GM06990 (cell line): ENCODE measurements around the gene BICDL2.
A peak's percentile ranks its signal among the peaks of the same experiment; 100 is the strongest.

ENCODE experiments used
- DNase-seq: peaks from one replicate; pipeline ENCODE4 v3.0.0-alpha.2; 2011; ENCODE audit not compliant: insufficient read length; ENCODE audit errors: extremely low read depth
- H3K27me3 ChIP-seq: replicated peaks from 2 replicates; pipeline ENCODE4 v1.6.0; 2011; ENCODE audit warnings: low read length; ENCODE audit not compliant: control insufficient read depth, insufficient read depth
- H3K36me3 ChIP-seq: 2 replicates; pipeline ENCODE4 v1.5.1; 2011; ENCODE audit warnings: low read length; ENCODE audit not compliant: control insufficient read depth, insufficient read depth
- H3K4me3 ChIP-seq: replicated peaks from 2 replicates; pipeline ENCODE4 v1.5.1; 2011; ENCODE audit warnings: low read depth, mild to moderate bottlenecking, control low read depth, low read length
- TF ChIP-seq, protein P1 (sequence below): IDR thresholded peaks from 2 replicates; pipeline ENCODE4 v1.5.1; 2011; ENCODE audit warnings: low read length, control low read depth, mild to moderate bottlenecking, inconsistent platforms; ENCODE audit not compliant: insufficient read depth, poor library complexity, severe bottlenecking

BICDL2 gene

DNA sequence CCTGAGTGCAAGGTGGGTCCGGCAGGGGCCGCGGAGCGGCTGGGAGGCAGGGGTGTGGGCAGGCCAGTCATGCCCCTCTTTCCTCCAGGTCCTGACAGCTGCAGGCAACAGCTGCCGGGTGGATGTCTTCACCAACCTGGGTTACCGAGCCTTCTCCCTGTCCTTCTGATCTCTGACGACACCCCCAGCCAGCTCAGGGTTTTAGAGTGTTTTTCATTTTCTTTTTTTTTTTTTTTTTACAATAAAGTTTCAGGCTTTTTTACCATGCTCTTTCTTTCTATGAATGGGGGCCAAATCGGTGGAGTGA, 9.3 kb downstream of the BICDL2 start:
- Histone ChIP-seq H3K4me3 (no peak overlapping the region), H3K27me3 (peaks cover 5% of the 10 kb centered on the region), H3K36me3 (peaks cover 15% of the 10 kb centered on the region)
- DNase-seq, result no peak
- TF ChIP-seq, protein P1, sequence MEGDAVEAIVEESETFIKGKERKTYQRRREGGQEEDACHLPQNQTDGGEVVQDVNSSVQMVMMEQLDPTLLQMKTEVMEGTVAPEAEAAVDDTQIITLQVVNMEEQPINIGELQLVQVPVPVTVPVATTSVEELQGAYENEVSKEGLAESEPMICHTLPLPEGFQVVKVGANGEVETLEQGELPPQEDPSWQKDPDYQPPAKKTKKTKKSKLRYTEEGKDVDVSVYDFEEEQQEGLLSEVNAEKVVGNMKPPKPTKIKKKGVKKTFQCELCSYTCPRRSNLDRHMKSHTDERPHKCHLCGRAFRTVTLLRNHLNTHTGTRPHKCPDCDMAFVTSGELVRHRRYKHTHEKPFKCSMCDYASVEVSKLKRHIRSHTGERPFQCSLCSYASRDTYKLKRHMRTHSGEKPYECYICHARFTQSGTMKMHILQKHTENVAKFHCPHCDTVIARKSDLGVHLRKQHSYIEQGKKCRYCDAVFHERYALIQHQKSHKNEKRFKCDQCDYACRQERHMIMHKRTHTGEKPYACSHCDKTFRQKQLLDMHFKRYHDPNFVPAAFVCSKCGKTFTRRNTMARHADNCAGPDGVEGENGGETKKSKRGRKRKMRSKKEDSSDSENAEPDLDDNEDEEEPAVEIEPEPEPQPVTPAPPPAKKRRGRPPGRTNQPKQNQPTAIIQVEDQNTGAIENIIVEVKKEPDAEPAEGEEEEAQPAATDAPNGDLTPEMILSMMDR, result no peak

DNA sequence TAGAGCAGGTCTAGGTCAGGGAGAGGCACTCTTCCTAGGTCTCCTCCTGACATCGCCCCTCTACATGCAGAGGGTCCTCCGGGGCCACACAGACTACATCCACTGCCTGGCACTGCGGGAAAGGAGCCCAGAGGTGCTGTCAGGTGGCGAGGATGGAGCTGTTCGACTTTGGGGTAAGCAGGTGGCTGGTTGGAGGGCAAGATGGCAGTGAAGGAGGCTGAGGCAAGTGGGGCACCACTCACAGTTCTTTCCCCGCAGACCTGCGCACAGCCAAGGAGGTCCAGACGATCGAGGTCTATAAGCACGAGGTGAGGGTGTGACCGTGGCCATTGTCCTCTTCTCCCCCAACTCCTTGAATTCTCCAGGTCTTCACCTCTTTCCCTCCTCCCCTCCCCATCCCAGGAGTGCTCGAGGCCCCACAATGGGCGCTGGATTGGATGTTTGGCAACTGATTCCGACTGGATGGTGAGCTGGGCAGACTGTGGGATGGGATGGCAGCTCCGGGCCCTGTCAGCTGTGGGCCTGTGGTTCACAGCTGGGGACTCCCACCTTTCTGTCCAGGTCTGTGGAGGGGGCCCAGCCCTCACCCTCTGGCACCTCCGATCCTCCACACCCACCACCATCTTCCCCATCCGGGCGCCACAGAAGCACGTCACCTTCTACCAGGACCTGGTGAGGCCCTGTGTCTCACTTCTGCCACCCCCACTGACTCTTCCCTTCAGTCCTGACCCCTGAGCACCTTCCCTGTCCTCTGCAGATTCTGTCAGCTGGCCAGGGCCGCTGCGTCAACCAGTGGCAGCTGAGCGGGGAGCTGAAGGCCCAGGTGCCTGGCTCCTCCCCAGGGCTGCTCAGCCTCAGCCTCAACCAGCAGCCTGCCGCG, 9.9 kb downstream of the BICDL2 start:
- TF ChIP-seq, protein P1, result no peak
- DNase-seq, result no peak
- Histone ChIP-seq H3K27me3 (peaks cover 5% of the 10 kb centered on the region), H3K4me3 (no peak overlapping the region), H3K36me3 (peaks cover 15% of the 10 kb centered on the region)

DNA sequence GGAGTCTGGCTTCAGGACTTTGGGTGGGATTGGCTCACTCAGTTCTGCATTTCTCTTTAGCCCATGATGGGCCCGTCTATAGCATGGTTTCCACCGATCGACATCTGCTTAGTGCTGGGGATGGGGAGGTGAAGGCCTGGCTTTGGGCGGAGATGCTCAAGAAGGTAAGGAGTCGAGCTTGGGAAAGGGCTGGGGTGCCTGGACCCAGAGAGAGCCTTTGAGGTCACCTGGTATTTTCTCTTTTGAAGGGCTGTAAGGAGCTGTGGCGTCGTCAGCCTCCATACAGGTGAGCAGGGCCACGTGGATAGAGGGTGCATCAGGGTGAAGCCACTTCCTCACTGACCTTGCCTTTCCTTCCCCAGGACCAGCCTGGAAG, 10.8 kb downstream of the BICDL2 start:
- DNase-seq, result no peak
- TF ChIP-seq, protein P1, result no peak
- Histone ChIP-seq H3K36me3 (peaks cover 15% of the 10 kb centered on the region), H3K27me3 (peaks cover 5% of the 10 kb centered on the region), H3K4me3 (no peak overlapping the region)

DNA sequence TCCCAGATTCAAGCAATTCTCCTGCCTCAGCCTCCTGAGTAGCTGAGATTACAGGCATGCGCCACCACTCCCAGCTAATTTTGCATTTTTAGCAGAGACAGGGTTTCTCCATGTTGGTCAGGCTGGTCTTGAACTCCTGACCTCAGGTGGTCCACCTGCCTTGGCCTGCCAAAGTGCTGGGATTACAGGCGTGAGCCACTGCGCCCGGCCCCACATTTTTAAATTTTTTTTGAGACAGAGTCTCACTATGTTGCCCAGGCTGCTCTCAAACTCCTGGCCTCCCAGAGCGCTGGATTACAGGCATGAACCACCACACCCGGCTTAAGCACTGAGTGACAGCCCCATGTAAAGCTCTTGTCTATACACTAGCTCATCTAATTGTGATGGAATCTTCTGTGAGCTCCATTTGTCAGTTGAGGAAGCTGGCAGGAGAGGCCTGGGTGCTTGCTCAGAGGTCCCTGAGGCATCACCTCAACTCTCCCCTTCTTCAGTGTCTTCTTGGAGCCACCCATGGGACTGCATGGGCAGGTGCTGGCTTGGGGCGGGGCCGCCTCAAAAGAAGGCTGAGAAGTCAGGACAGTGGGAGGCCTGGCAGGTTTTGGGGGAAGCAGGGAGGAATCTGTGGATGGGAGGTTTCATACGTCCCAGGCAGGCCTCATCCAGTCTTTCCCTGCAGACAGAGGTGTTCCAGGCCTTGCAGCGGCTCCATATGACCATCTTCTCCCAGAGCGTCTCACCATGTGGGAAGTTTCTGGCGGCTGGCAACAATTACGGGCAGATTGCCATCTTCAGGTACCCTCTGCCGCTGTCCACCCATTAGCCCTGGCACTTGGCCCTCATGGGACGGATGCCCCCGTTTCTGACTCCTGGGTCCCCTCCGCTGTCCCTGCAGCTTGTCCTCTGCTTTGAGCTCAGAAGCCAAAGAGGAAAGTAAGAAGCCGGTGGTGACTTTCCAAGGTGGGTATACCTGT, 11.4 kb downstream of the BICDL2 start:
- no peak overlapping the region for H3K4me3 ChIP-seq

GRCh38 chr16:3023669-3024478, 12.9 kb downstream of the BICDL2 start, which contains the start of the genes HCFC1R1 and THOC6:
HCFC1R1 (minus strand) TSS chr16:3023942; CDS start chr16:3023941, 1 bp downstream.
THOC6 (plus strand) TSS chr16:3024035; CDS start chr16:3024327, 292 bp downstream.
- no peaks in the 10 kb centered on the region; the same call in none of the 2 replicates for H3K27me3 ChIP-seq
- H3K36me3 ChIP-seq, result peaks cover 15% of the 10 kb centered on the region
- TF ChIP-seq, protein P1, result no peak
- peak within 1 kb of the TSS; percentile 82 for H3K4me3 ChIP-seq
- peak; percentile 95 for DNase-seq

More for the DNA sequence above, 11.4 kb downstream of the BICDL2 start:
- Histone ChIP-seq H3K36me3 (peaks cover 15% of the 10 kb centered on the region), H3K27me3 (peaks cover 5% of the 10 kb centered on the region)
- DNase-seq, result no peak
- TF ChIP-seq, protein P1, result no peak
